IMR-90 (cell line): ENCODE data around the gene C15orf39. TPM values are rescaled to one million over a fixed set of nuclear protein-coding genes. Genes with fewer than 3 reads are reported as not detected.

ENCODE experiments used
- ATAC-seq: fragments of 200-7000 bp; cut with Tn5 transposase; 2 replicates; pipeline ENCODE4 v1.9.1; 2020; ENCODE audit warnings: low read depth, mild to moderate bottlenecking, moderate library complexity
- BruUV-seq: library from RNA; stranded (reverse); fragments of 400-500 nt; replicated peaks from 2 replicates; lab custom pipeline; 2021; lab: Mats Ljungman, UMichigan
- CTCF ChIA-PET: fragments of 300-600 bp; formaldehyde crosslinking; extraction: SDS; loops from one replicate; lab custom pipeline; 2021; ENCODE audit warnings: antibody characterized with exemption; lab: Yijun Ruan, JAX
- POLR2A ChIA-PET: fragments of 300-600 bp; sonication (Branson Sonifier 250); formaldehyde crosslinking; loops from one replicate; lab custom pipeline; 2022; ENCODE audit warnings: antibody characterized with exemption; ENCODE audit not compliant: unreplicated experiment; lab: Charles Lee
- DNase-seq: peaks from one replicate; pipeline ENCODE4 v3.0.0; 2013
- H2AFZ ChIP-seq: replicated peaks from 2 replicates; pipeline ENCODE3; 2013; ENCODE audit warnings: low read length, mild to moderate bottlenecking; ENCODE audit not compliant: poor library complexity
- H2AK5ac ChIP-seq: 2 replicates; pipeline ENCODE4 v1.6.1; 2013; ENCODE audit warnings: low read depth, low read length, inconsistent platforms
- H2AK9ac ChIP-seq: replicated peaks from 2 replicates; pipeline ENCODE3; 2013; ENCODE audit warnings: mild to moderate bottlenecking, low read depth, low read length, moderate library complexity; ENCODE audit not compliant: poor library complexity
- H2BK120ac ChIP-seq: 2 replicates; pipeline ENCODE4 v1.6.1; 2013; ENCODE audit warnings: low read depth, low read length, inconsistent platforms
- H2BK15ac ChIP-seq: 3 replicates; pipeline ENCODE4 v1.6.1; 2013; ENCODE audit warnings: low read depth, low read length, inconsistent platforms
- H2BK20ac ChIP-seq: 2 replicates; pipeline ENCODE4 v1.6.1; 2013; ENCODE audit warnings: low read depth, mild to moderate bottlenecking, inconsistent platforms, low read length, moderate library complexity
- H2BK5ac ChIP-seq: 2 replicates; pipeline ENCODE4 v1.6.1; 2013; ENCODE audit warnings: mild to moderate bottlenecking, low read depth, low read length, inconsistent platforms; ENCODE audit not compliant: poor library complexity, severe bottlenecking
- H3K14ac ChIP-seq: replicated peaks from 2 replicates; pipeline ENCODE4 v1.6.1; 2013; ENCODE audit warnings: low read depth, low read length, inconsistent platforms
- H3K18ac ChIP-seq: 2 replicates; pipeline ENCODE4 v1.6.1; 2013; ENCODE audit warnings: low read depth, low read length, control low read depth
- H3K23ac ChIP-seq: 2 replicates; pipeline ENCODE4 v1.6.1; 2013; ENCODE audit warnings: low read depth, low read length, inconsistent platforms
- H3K27ac ChIP-seq: 2 replicates; pipeline ENCODE4 v1.5.1; 2013; ENCODE audit warnings: mild to moderate bottlenecking, control low read depth, low read length; ENCODE audit not compliant: insufficient read depth
- H3K27me3 ChIP-seq: 2 replicates; pipeline ENCODE4 v1.6.1; 2013; ENCODE audit warnings: low read length; ENCODE audit not compliant: control insufficient read depth, insufficient read depth
- H3K36me3 ChIP-seq: 2 replicates; pipeline ENCODE4 v1.6.1; 2013; ENCODE audit warnings: low read length, mixed read lengths; ENCODE audit not compliant: control insufficient read depth, insufficient read depth
- H3K4ac ChIP-seq: 2 replicates; pipeline ENCODE4 v1.6.1; 2013; ENCODE audit warnings: low read depth, low read length, inconsistent platforms
- H3K4me1 ChIP-seq: 2 replicates; pipeline ENCODE4 v1.6.1; 2013; ENCODE audit warnings: low read length, mixed read lengths; ENCODE audit not compliant: control insufficient read depth, insufficient read depth
- H3K4me2 ChIP-seq: 2 replicates; pipeline ENCODE4 v1.6.1; 2013; ENCODE audit warnings: low read depth, mild to moderate bottlenecking, control low read depth, low read length, moderate library complexity
- H3K4me3 ChIP-seq: 2 replicates; pipeline ENCODE4 v1.5.1; 2013; ENCODE audit warnings: low read depth, mild to moderate bottlenecking, control low read depth, low read length, moderate library complexity; ENCODE audit not compliant: insufficient read depth
- H3K56ac ChIP-seq: 2 replicates; pipeline ENCODE4 v1.6.1; 2013; ENCODE audit warnings: low read length, inconsistent platforms; ENCODE audit not compliant: insufficient read depth; ENCODE audit errors: extremely low read depth
- H3K79me1 ChIP-seq, 2 experiments: 2 replicates each; pipeline ENCODE4 v1.6.1; 2013; ENCODE audit warnings: low read length in 2 of 2, inconsistent platforms in 1 of 2, low read depth in 1 of 2
- H3K9ac ChIP-seq: 2 replicates; pipeline ENCODE4 v1.6.1; 2013; ENCODE audit warnings: low read depth, low read length, control low read depth
- H3K9me1 ChIP-seq: 2 replicates; pipeline ENCODE4 v1.6.1; 2013; ENCODE audit warnings: low read length, inconsistent platforms; ENCODE audit not compliant: insufficient read depth
- H3K9me3 ChIP-seq: 2 replicates; pipeline ENCODE4 v1.6.1; 2013; ENCODE audit warnings: low read length; ENCODE audit not compliant: control insufficient read depth, insufficient read depth
- H4K20me1 ChIP-seq: 2 replicates; pipeline ENCODE4 v1.6.1; 2013; ENCODE audit warnings: low read length, inconsistent platforms; ENCODE audit not compliant: insufficient read depth
- H4K5ac ChIP-seq: 2 replicates; pipeline ENCODE4 v1.6.1; 2013; ENCODE audit warnings: mild to moderate bottlenecking, low read depth, low read length, control low read depth
- H4K8ac ChIP-seq, 2 experiments: 2 replicates each; pipeline ENCODE4 v1.6.1; 2013; ENCODE audit warnings: low read depth in 2 of 2, low read length in 2 of 2, control low read depth in 1 of 2, inconsistent platforms in 1 of 2
- H4K91ac ChIP-seq: 2 replicates; pipeline ENCODE4 v1.6.1; 2013; ENCODE audit warnings: low read depth, low read length, inconsistent platforms; ENCODE audit not compliant: insufficient read depth
- CEBPB ChIP-seq: IDR thresholded peaks from 2 replicates; pipeline ENCODE4 v1.6.1; 2012; ENCODE audit warnings: low read depth, low read length, improper control_type of control experiment
- CHD1 ChIP-seq: IDR thresholded peaks from 2 replicates; pipeline ENCODE4 v1.6.1; 2012; ENCODE audit warnings: low read depth, low read length, improper control_type of control experiment
- ELK1 ChIP-seq: fragments of 150-350 bp; IDR thresholded peaks from 2 replicates; pipeline ENCODE4 v1.6.1; 2016; ENCODE audit warnings: low read depth, mild to moderate bottlenecking, low read length, moderate library complexity, borderline replicate concordance
- FOS ChIP-seq: fragments of 150-350 bp; IDR thresholded peaks from 2 replicates; pipeline ENCODE4 v1.6.1; 2016; ENCODE audit warnings: low read depth, low read length
- MAFK ChIP-seq: IDR thresholded peaks from 2 replicates; pipeline ENCODE4 v1.6.1; 2012; ENCODE audit warnings: low read depth, low read length, improper control_type of control experiment
- MAZ ChIP-seq: IDR thresholded peaks from 2 replicates; pipeline ENCODE4 v1.6.1; 2012; ENCODE audit warnings: low read depth, mild to moderate bottlenecking, low read length, improper control_type of control experiment, moderate library complexity, borderline replicate concordance
- MXI1 ChIP-seq: IDR thresholded peaks from 2 replicates; pipeline ENCODE4 v1.6.1; 2012; ENCODE audit warnings: low read depth, mild to moderate bottlenecking, low read length, moderate library complexity, borderline replicate concordance
- NFE2L2 ChIP-seq: fragments of 150-350 bp; IDR thresholded peaks from 2 replicates; pipeline ENCODE4 v1.6.1; 2016; ENCODE audit warnings: low read depth, mild to moderate bottlenecking, low read length
- POLR2A ChIP-seq: IDR thresholded peaks from 2 replicates; pipeline ENCODE4 v1.6.1; 2012; ENCODE audit warnings: mild to moderate bottlenecking, low read depth, low read length
- RAD21 ChIP-seq: IDR thresholded peaks from 2 replicates; pipeline ENCODE4 v1.6.1; 2012; ENCODE audit warnings: low read length, improper control_type of control experiment
- RCOR1 ChIP-seq: IDR thresholded peaks from 2 replicates; pipeline ENCODE4 v1.6.1; 2012; ENCODE audit warnings: mild to moderate bottlenecking, low read length, improper control_type of control experiment; ENCODE audit not compliant: insufficient replicate concordance
- RFX5 ChIP-seq: IDR thresholded peaks from 2 replicates; pipeline ENCODE4 v1.8.0; 2012; ENCODE audit warnings: low read depth, mild to moderate bottlenecking, low read length, moderate library complexity
- WGBS, 2 experiments: methylation state at CpG; one replicate each; pipeline versions ENCODE4 v1.1.5 to v1.1.7; 2013; ENCODE audit warnings: missing lambda C conversion rate in 2 of 2; ENCODE audit not compliant: insufficient read length in 1 of 2; ENCODE audit errors: extremely low coverage in 2 of 2; 5-methylcytosine and 5-hydroxymethylcytosine counted together
- dilution Hi-C: fragments of 300-500 bp; cut with HindIII; formaldehyde crosslinking; loops from one replicate; pipeline ENCODE4 v1.14.3; 2018; ENCODE audit warnings: low sequenced_read_pairs; ENCODE audit not compliant: unreplicated experiment
- in situ Hi-C: fragments of 300-500 bp; cut with MboI; formaldehyde crosslinking; loops from 3 replicates; pipeline ENCODE4 v1.14.3; 2019; ENCODE audit warnings: low sequenced_read_pairs, inconsistent platforms, mixed read lengths
- intact Hi-C: fragments of 100-400 bp; cut with micrococcal nuclease; formaldehyde crosslinking; loops from 2 replicates; pipeline ENCODE4 v1.10.0; 2022
- polyA plus RNA-seq, 3 experiments: library from polyadenylated mRNA; depleted of rRNA; stranded (reverse); fragments of >200 nt; gene quantifications; 2 replicates each; pipeline ENCODE4 v1.2.3, GENCODE V29; 2012; ENCODE audit warnings: low replicate concordance in 1 of 3
- total RNA-seq: library from RNA; depleted of rRNA; stranded (reverse); fragments of >200 nt; gene quantifications from 2 replicates; pipeline ENCODE4 v1.2.3, GENCODE V29; 2012
- TF ChIP-seq, protein P1 (sequence below): fragments of 150-350 bp; IDR thresholded peaks from 2 replicates; pipeline ENCODE4 v1.6.1; 2017; ENCODE audit warnings: mild to moderate bottlenecking, antibody characterized with exemption, low read length, low read depth

C15orf39 gene
- total and polyA plus RNA-seq, 2 of the 4 experiments (the other 2 are of a cell fraction): 1.3 to 5.7 TPM

DNA sequence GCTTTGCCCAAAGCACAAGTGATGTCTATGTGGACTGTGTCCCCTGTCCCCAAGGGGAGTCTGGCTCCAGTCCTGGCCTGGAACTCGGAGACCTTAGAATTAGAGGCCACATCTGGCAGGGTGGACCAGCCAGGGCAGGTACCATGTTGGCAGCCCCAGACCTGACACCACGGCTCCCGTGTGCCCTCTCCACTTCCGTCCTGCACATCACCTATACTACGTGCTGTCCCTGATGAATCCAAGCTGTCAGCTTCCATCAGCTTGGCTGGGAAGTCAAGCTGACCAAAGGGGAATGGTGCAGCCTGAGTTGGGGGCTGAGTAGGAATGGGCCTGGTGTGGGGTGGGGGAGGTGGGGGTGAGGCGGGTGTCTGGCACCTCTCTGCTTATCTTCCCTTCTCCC lies 15.3 kb downstream of the C15orf39 start:
- Histone ChIP-seq H4K20me1 (peaks cover 29% of the 10 kb centered on the region), H4K5ac (no peak overlapping the region), H3K4me3 (no peak overlapping the region), H3K9me3 (no peaks in the 10 kb centered on the region), H3K23ac (no peak overlapping the region), H2BK120ac (no peak overlapping the region), H3K9me1 (no peaks in the 10 kb centered on the region), H3K4ac (no peak overlapping the region), H2BK15ac (no peak overlapping the region), H2AFZ (no peak overlapping the region), H2BK20ac (no peak overlapping the region), H2AK9ac (no peak overlapping the region), H3K36me3 (peaks cover 12% of the 10 kb centered on the region), H3K27me3 (peaks cover 5% of the 10 kb centered on the region; the same call in 1 of the 2 replicates), H4K91ac (no peak overlapping the region), H3K79me1 (peaks cover 0 to 11% of the 10 kb centered on the region in 2 experiments; a peak in 1 of 4 replicates), H3K9ac (no peak overlapping the region), H3K56ac (no peak overlapping the region), H3K27ac (no peak overlapping the region), H2AK5ac (no peak overlapping the region), H3K18ac (no peak overlapping the region), H2BK5ac (no peak overlapping the region), H3K4me1 (no peaks in the 10 kb centered on the region), H3K14ac (no peak overlapping the region), H3K4me2 (no peak overlapping the region), H4K8ac (no peak overlapping the region)
- WGBS, 2 experiments: no CpG with 5 or more reads among the region's 6 CpGs
- in situ Hi-C loops (no loop called here), intact Hi-C loops (no loop called here), dilution Hi-C loops (no loop called here)
- ATAC-seq: no peak
- POLR2A ChIA-PET: no interaction called here
- DNase-seq: no peak
- CTCF ChIA-PET: no interaction called here
- no TSS peak for BruUV-seq
- TF ChIP-seq RFX5: no peak
- TF ChIP-seq POLR2A: no peak
- TF ChIP-seq ELK1: no peak
- no peak for TF ChIP-seq FOS
- TF ChIP-seq MAFK: no peak
- TF ChIP-seq RAD21: no peak
- no peak for TF ChIP-seq MAZ
- TF ChIP-seq CEBPB: no peak
- no peak for TF ChIP-seq CHD1
- TF ChIP-seq RCOR1: no peak
- no peak for TF ChIP-seq MXI1
- TF ChIP-seq, protein P1, sequence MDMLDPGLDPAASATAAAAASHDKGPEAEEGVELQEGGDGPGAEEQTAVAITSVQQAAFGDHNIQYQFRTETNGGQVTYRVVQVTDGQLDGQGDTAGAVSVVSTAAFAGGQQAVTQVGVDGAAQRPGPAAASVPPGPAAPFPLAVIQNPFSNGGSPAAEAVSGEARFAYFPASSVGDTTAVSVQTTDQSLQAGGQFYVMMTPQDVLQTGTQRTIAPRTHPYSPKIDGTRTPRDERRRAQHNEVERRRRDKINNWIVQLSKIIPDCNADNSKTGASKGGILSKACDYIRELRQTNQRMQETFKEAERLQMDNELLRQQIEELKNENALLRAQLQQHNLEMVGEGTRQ: no peak
- TF ChIP-seq NFE2L2: no peak
